Measurements from ENCODE around the gene PPP1R9B.

GRCh38 chr17:50194934-50195865 is 44.7 kb upstream of the PPP1R9B start:
- TF ChIP-seq CTCF (IDR thresholded peaks at IDR 0.05) (no peak), POLR2A (IDR thresholded peaks at IDR 0.05) (no peak)
